GM12878 (cell line): ENCODE data around the gene TPRN.

Experiments used
- CTCF ChIP-seq, 3 experiments: IDR thresholded peaks in 2 of 3; conservative IDR thresholded peaks in 1 of 3; 2 replicates each; pipeline ENCODE4 v1.5.1; 2011; ENCODE audit warnings: low read depth in 3 of 3, low read length in 3 of 3, mild to moderate bottlenecking in 3 of 3, control low read depth in 2 of 3, moderate library complexity in 2 of 3, inconsistent platforms in 1 of 3, mixed read lengths in 1 of 3; ENCODE audit not compliant: control insufficient read depth in 2 of 3, insufficient read depth in 1 of 3; ENCODE audit errors: extremely low read depth in 1 of 3
- ESRRA ChIP-seq: IDR thresholded peaks from 2 replicates; pipeline ENCODE4 v1.6.1; 2012; ENCODE audit warnings: mild to moderate bottlenecking, low read length, improper control_type of control experiment
- FOXM1 ChIP-seq: IDR thresholded peaks from 2 replicates; pipeline ENCODE4 v1.6.1; 2012; ENCODE audit warnings: low read depth, mild to moderate bottlenecking, inconsistent platforms, low read length, moderate library complexity
- RAD21 ChIP-seq: IDR thresholded peaks from 2 replicates; pipeline ENCODE4 v1.6.1; 2011; ENCODE audit warnings: mild to moderate bottlenecking, low read depth, low read length, moderate library complexity; ENCODE audit not compliant: insufficient read depth
- RFX5 ChIP-seq: IDR thresholded peaks from 2 replicates; pipeline ENCODE4 v1.6.1; 2011; ENCODE audit warnings: low read depth, low read length, improper control_type of control experiment
- STAT3 ChIP-seq: IDR thresholded peaks from 2 replicates; pipeline ENCODE4 v1.6.1; 2011; ENCODE audit warnings: low read depth, low read length, improper control_type of control experiment
- TAF1 ChIP-seq: IDR thresholded peaks from 2 replicates; pipeline ENCODE4 v1.6.1; 2011; ENCODE audit warnings: mild to moderate bottlenecking, low read depth, low read length, borderline replicate concordance

- no peak for TF ChIP-seq RAD21
- TF ChIP-seq CTCF (IDR thresholded peaks at IDR 0.05 in 2 of 3, conservative IDR thresholded peaks at IDR 0.05 in 1 of 3; ENCODE audit: control insufficient read depth in 2 of 3, extremely low read depth in 1 of 3, insufficient read depth in 1 of 3, low read depth in 3 of 3, low read length in 3 of 3), result peak in 1 of 3 experiments; percentile 7; a peak in 1 of 6 replicates
- TF ChIP-seq STAT3, result no peak
- no peak for TF ChIP-seq RFX5
- TF ChIP-seq TAF1, result no peak
- no peak for TF ChIP-seq ESRRA
- TF ChIP-seq FOXM1, result no peak
Measured at GRCh38 chr9:137190315-137190856, 10.2 kb downstream of the TPRN start.
